A673 (cell line): ENCODE results near the gene PTMS. TPM values are rescaled to one million over a fixed set of nuclear protein-coding genes. Genes with fewer than 3 reads are reported as not detected.

Experiments
- BruUV-seq: library from RNA; stranded (reverse); fragments of 400-500 nt; replicated peaks from 2 replicates; lab custom pipeline; 2021; lab: Mats Ljungman, UMichigan
- CTCF ChIA-PET: fragments of 300-600 bp; sonication (Branson Sonifier 250); formaldehyde crosslinking; loops from one replicate; lab custom pipeline; 2022; ENCODE audit warnings: antibody characterized with exemption; lab: Charles Lee
- POLR2A ChIA-PET: fragments of 300-600 bp; sonication (Branson Sonifier 250); formaldehyde crosslinking; loops from one replicate; lab custom pipeline; 2022; ENCODE audit warnings: antibody characterized with exemption; ENCODE audit not compliant: low non-redundant PET; lab: Charles Lee
- DNase-seq: peaks from one replicate; pipeline ENCODE4 v3.0.0-alpha.2; 2015; ENCODE audit warnings: low spot score
- H3K27ac ChIP-seq: fragments of 200-600 bp; sonication (generic); 2 replicates; pipeline ENCODE4 v1.5.1; 2016; ENCODE audit warnings: mixed run types, low read depth, mild to moderate bottlenecking, mixed read lengths, antibody characterized with exemption, low read length; ENCODE audit not compliant: poor library complexity, severe bottlenecking
- H3K27me3 ChIP-seq: fragments of 200-600 bp; sonication (generic); replicated peaks from 2 replicates; pipeline ENCODE4 v1.6.1; 2017; ENCODE audit warnings: mixed run types, low read depth, mild to moderate bottlenecking, mixed read lengths, antibody characterized with exemption, low read length; ENCODE audit not compliant: insufficient read depth, poor library complexity
- H3K36me3 ChIP-seq: fragments of 200-600 bp; sonication (generic); 2 replicates; pipeline ENCODE4 v1.6.1; 2016; ENCODE audit warnings: mixed run types, mild to moderate bottlenecking, mixed read lengths, antibody characterized with exemption, low read length; ENCODE audit not compliant: insufficient read depth, poor library complexity, severe bottlenecking
- H3K4me1 ChIP-seq: fragments of 200-600 bp; sonication (generic); 2 replicates; pipeline ENCODE4 v1.6.1; 2017; ENCODE audit warnings: mixed run types, mild to moderate bottlenecking, mixed read lengths, antibody characterized with exemption, low read length; ENCODE audit not compliant: insufficient read depth, poor library complexity, severe bottlenecking
- H3K4me3 ChIP-seq: fragments of 200-600 bp; sonication (generic); 2 replicates; pipeline ENCODE4 v1.5.1; 2016; ENCODE audit warnings: low read depth, mixed run types, mild to moderate bottlenecking, mixed read lengths, low read length; ENCODE audit not compliant: poor library complexity, severe bottlenecking
- H3K9me3 ChIP-seq: fragments of 200-600 bp; sonication (generic); 2 replicates; pipeline ENCODE4 v1.6.1; 2016; ENCODE audit warnings: mixed run types, low read depth, mild to moderate bottlenecking, mixed read lengths, antibody characterized with exemption, low read length; ENCODE audit not compliant: poor library complexity, severe bottlenecking
- EZH2 ChIP-seq: fragments of 200-600 bp; sonication (generic); IDR thresholded peaks from 2 replicates; pipeline ENCODE4 v1.6.1; 2017; ENCODE audit warnings: borderline replicate concordance, low read depth, mild to moderate bottlenecking, mixed read lengths, antibody characterized with exemption, low read length; ENCODE audit not compliant: poor library complexity, severe bottlenecking
- intact Hi-C: fragments of 100-400 bp; cut with micrococcal nuclease; formaldehyde crosslinking; loops from one replicate; pipeline ENCODE4 v1.10.0; 2022; ENCODE audit not compliant: unreplicated experiment
- total RNA-seq: library from RNA; stranded (reverse); gene quantifications from 2 replicates; pipeline ENCODE4 v1.2.3, GENCODE V29; 2021
- TF ChIP-seq, protein P1 (sequence below): fragments of 300-800, 200-600 bp; sonication (generic); conservative IDR thresholded peaks from 2 replicates; pipeline ENCODE4 v1.5.1; 2017; ENCODE audit warnings: low read depth, mild to moderate bottlenecking, antibody characterized with exemption, low read length, moderate library complexity, mixed read lengths

PTMS gene
- total RNA-seq, 1 experiment from 2014 or later = 620 TPM

- ChIA-PET POLR2A (no interaction called here), CTCF (no interaction called here)
- Histone ChIP-seq H3K27me3 (no peaks in the 10 kb centered on the region), H3K9me3 (no peaks in the 10 kb centered on the region), H3K4me1 (peaks cover 17% of the 10 kb centered on the region), H3K36me3 (no peaks in the 10 kb centered on the region), H3K27ac (no peak overlapping the region), H3K4me3 (no peak overlapping the region)
- TF ChIP-seq, protein P1, sequence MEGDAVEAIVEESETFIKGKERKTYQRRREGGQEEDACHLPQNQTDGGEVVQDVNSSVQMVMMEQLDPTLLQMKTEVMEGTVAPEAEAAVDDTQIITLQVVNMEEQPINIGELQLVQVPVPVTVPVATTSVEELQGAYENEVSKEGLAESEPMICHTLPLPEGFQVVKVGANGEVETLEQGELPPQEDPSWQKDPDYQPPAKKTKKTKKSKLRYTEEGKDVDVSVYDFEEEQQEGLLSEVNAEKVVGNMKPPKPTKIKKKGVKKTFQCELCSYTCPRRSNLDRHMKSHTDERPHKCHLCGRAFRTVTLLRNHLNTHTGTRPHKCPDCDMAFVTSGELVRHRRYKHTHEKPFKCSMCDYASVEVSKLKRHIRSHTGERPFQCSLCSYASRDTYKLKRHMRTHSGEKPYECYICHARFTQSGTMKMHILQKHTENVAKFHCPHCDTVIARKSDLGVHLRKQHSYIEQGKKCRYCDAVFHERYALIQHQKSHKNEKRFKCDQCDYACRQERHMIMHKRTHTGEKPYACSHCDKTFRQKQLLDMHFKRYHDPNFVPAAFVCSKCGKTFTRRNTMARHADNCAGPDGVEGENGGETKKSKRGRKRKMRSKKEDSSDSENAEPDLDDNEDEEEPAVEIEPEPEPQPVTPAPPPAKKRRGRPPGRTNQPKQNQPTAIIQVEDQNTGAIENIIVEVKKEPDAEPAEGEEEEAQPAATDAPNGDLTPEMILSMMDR = no peak
- TF ChIP-seq EZH2 = no peak
- no TSS peak for BruUV-seq
- DNase-seq = no peak
- intact Hi-C loops = no loop called here
Measured at GRCh38 chr12:6817662-6818157, 51.5 kb downstream of the PTMS start.

DNA sequence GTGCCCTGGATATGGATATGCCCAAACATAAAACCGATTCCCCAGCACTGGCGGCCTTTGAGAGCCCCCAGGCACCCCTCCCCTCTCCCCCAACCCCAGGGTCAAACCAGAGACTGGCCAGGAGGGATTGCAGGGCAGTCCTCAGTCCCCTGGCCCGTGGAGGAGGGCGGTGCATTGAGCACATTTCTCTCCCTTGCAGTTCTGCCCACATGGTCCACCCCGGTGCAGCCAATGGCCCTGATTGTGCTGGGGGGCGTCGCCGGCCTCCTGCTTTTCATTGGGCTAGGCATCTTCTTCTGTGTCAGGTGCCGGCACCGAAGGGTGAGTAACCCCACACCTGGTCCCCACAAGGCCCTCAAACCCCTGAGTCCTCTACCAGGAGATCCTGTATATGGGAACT is 52.1 kb downstream of the PTMS start:
- no peak overlapping the region for H3K4me3 ChIP-seq
- DNase-seq = no peak
- no TSS peak for BruUV-seq
- POLR2A ChIA-PET = no interaction called here
- intact Hi-C loops = no loop called here
- H3K4me1 ChIP-seq = peaks cover 22% of the 10 kb centered on the region
- H3K27me3 ChIP-seq = no peaks in the 10 kb centered on the region
- H3K36me3 ChIP-seq = no peaks in the 10 kb centered on the region
- CTCF ChIA-PET = no interaction called here
- H3K27ac ChIP-seq = no peak overlapping the region
- H3K9me3 ChIP-seq = no peaks in the 10 kb centered on the region
- TF ChIP-seq, protein P1 = no peak
- TF ChIP-seq EZH2 = no peak

- Histone ChIP-seq H3K27me3 (no peaks in the 10 kb centered on the region), H3K27ac (no peak overlapping the region), H3K36me3 (no peaks in the 10 kb centered on the region), H3K4me1 (peaks cover 22% of the 10 kb centered on the region), H3K9me3 (no peaks in the 10 kb centered on the region), H3K4me3 (no peak overlapping the region)
- POLR2A ChIA-PET = no interaction called here
- no TSS peak for BruUV-seq
- DNase-seq = no peak
- CTCF ChIA-PET = interaction anchor here (0.6 kb wide), 1 partner anchor 63 kb away, joined by 4 read pairs; no protein-coding TSS in a partner anchor
- intact Hi-C loops = no loop called here
- no peak for TF ChIP-seq EZH2
- TF ChIP-seq, protein P1 = no peak
Measured at GRCh38 chr12:6818645-6819044, 52.5 kb downstream of the PTMS start.
